Choroid plexus epithelial cell (primary cell): ENCODE results near the gene ACER2.

Experiments
- DNase-seq: peaks from one replicate; pipeline ENCODE4 v3.0.0-alpha.2; 2010; ENCODE audit warnings: low read depth
- H3K4me3 ChIP-seq: 2 replicates; pipeline ENCODE4 v1.5.1; 2011; ENCODE audit warnings: low read depth, mild to moderate bottlenecking, control low read depth, low read length, moderate library complexity
- TF ChIP-seq, protein P1 (sequence below): conservative IDR thresholded peaks from 2 replicates; pipeline ENCODE4 v1.5.1; 2011; ENCODE audit warnings: low read depth, mild to moderate bottlenecking, control low read depth, inconsistent platforms, low read length, moderate library complexity

ACER2 gene

DNA sequence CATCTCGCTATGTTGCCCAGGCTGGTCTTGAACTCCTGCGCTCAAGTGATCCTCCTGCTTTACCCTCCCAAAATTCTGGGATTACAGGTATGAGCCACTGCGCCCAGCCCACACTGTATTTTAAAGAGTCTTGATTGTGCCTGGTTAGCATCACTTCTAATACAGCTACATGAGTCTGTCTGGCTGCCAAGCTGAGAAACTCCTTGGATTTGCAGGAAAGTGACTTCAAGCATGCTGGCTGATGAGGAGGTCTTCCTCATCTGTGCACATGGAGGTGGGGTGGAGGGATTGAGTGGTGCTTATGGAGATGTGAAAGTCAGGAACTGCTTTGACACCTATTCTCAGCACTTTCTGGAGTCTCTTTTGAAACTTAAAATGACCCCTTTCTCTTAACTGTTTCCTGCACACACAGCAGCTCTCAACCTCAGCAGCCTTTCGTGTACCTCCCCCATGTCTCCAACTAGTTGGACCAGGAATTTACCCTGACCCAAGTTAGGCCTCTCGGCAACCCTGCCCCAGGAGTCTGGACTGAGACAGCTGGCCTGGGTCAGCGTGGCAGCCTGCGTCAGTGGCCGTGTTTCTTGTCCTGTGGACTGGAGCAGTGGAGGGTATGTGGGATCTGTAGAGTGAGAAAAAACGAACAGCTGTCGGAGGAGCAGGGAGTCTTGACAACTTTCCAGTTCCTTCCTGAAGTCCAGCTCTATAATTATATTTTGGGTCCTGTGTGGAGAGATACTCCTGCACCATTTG, 72.5 kb downstream of the ACER2 start:
- H3K4me3 ChIP-seq = no peak overlapping the region
- DNase-seq = no peak
- TF ChIP-seq, protein P1, sequence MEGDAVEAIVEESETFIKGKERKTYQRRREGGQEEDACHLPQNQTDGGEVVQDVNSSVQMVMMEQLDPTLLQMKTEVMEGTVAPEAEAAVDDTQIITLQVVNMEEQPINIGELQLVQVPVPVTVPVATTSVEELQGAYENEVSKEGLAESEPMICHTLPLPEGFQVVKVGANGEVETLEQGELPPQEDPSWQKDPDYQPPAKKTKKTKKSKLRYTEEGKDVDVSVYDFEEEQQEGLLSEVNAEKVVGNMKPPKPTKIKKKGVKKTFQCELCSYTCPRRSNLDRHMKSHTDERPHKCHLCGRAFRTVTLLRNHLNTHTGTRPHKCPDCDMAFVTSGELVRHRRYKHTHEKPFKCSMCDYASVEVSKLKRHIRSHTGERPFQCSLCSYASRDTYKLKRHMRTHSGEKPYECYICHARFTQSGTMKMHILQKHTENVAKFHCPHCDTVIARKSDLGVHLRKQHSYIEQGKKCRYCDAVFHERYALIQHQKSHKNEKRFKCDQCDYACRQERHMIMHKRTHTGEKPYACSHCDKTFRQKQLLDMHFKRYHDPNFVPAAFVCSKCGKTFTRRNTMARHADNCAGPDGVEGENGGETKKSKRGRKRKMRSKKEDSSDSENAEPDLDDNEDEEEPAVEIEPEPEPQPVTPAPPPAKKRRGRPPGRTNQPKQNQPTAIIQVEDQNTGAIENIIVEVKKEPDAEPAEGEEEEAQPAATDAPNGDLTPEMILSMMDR = no peak

DNA sequence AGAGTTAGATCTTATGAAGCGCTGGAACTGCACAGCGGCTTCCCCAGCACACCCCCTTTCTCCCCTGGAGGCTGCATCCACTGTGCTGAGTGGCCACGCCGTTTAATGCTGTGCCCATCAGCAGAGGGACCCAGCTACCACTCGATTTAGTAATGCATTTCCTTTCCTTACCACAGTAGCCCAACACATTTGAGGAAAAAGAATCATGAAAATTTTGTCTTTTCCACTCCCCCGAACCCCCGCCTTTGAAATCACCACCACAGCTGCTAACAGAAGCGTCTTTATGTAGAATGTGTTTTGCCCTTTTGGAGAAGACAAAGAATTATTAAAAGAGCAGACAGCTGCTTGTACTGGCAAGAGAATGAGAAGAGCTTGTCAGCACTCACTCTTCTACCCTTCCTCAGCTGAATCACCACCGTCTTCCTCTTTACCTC, 73.2 kb downstream of the ACER2 start:
- DNase-seq = no peak
- no peak overlapping the region for H3K4me3 ChIP-seq
- TF ChIP-seq, protein P1 = no peak

DNA sequence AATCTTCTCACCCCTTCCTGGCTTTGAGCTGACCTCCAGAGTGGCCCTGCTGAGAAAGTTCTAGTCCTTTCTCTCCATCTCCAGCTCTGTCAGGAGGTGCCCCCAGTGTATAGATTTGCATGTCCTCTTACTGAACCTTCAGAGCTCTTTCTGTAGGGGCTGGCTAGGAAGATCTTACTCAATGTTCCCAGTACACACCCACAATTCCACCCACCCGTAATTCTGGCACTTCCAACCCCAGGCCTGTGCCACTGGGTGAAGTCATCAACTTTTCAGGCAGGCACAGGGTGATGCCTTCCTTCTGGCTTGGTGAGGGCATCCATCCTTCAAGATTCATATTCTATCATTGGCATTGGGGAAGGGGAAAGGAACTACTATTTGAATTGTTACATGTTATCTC, 75.9 kb downstream of the ACER2 start:
- no peak for DNase-seq
- H3K4me3 ChIP-seq = no peak overlapping the region
- TF ChIP-seq, protein P1 = no peak

DNA sequence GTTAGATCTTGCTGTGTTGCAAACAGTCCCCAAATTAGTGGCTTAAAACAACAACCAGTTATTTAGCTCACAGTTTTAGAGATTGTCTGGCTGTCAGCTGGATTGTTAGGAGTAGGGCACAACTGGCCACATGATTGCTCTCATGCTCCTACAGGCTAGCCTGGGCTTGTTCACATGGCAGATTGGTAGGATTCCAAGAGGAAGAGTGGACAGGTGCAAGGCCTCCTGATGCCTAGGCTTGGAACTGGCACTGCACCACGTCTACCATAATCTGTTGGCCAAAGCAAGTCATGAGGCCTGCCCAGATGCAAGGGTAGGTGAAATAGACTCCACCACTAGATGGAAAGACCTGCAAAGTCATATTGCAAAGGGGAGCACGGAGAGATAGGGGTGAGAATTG, 76.4 kb downstream of the ACER2 start:
- no peak for DNase-seq
- no peak overlapping the region for H3K4me3 ChIP-seq
- TF ChIP-seq, protein P1 = no peak

DNA sequence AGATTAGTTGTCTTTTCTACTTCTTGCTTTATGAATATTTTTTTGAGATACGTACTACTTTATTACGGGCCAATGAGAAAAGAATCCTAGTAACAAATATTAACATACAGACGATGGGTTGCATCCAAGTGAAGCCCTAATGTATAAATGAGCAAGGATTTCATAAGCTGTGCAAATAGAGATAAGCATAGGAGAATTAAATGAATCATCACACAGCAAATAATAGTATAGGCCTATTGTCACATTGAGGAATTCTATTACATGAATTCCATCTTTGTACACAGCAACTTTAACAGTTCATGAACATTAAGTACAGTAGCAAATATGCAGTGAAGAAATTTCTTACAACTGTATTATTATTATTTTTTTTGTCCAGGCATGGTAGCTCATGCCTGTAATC, 78.0 kb downstream of the ACER2 start:
- H3K4me3 ChIP-seq = no peak overlapping the region
- TF ChIP-seq, protein P1 = no peak
- DNase-seq = no peak

DNA sequence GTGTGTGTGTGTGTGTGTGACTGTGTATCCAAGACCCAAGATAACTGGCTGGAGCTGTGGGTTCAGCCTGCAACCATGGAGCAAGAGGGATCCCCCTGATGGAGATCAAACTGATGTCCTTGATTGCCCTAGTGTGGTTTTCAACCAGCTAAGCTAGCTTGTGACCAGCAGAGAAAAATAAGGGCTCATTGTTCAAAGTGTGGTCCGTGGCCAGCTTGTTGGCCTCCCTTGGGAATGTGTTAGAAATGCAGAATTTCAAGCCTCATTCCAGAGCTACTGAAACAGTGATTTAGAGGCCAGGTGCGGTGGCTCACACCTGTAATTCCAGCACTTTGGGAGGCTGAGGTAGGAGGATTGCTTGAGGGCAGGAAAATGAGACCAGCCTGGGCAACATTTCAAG, 79.9 kb downstream of the ACER2 start:
- DNase-seq = no peak
- no peak overlapping the region for H3K4me3 ChIP-seq
- TF ChIP-seq, protein P1 = no peak

DNA sequence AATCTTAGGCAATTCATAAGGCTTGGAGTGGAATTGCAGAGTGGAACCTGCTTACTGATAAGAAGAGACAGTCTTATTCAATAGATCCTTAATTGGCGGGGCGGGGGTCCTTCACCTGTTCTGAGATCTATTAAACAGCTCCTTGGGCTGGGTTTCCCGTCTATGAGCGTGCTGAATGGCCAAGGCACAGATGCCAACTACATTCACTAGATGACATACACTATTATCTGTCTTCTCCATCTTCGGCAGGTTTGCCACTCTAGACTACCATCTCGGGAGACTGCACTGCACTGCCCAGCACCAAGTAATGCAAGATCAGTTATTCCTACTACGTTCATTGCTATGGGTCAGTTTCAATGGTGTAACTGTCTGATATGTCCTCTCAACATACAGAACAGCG, 81.5 kb downstream of the ACER2 start:
- TF ChIP-seq, protein P1 = no peak
- H3K4me3 ChIP-seq = no peak overlapping the region
- no peak for DNase-seq
